ENCODE results near the gene NIFK.
"Not testable (repeated sequence)": the region's sequence is repeated elsewhere in the genome, so short reads cannot be mapped to it uniquely, and the experiment has no call there.

NIFK gene

DNA sequence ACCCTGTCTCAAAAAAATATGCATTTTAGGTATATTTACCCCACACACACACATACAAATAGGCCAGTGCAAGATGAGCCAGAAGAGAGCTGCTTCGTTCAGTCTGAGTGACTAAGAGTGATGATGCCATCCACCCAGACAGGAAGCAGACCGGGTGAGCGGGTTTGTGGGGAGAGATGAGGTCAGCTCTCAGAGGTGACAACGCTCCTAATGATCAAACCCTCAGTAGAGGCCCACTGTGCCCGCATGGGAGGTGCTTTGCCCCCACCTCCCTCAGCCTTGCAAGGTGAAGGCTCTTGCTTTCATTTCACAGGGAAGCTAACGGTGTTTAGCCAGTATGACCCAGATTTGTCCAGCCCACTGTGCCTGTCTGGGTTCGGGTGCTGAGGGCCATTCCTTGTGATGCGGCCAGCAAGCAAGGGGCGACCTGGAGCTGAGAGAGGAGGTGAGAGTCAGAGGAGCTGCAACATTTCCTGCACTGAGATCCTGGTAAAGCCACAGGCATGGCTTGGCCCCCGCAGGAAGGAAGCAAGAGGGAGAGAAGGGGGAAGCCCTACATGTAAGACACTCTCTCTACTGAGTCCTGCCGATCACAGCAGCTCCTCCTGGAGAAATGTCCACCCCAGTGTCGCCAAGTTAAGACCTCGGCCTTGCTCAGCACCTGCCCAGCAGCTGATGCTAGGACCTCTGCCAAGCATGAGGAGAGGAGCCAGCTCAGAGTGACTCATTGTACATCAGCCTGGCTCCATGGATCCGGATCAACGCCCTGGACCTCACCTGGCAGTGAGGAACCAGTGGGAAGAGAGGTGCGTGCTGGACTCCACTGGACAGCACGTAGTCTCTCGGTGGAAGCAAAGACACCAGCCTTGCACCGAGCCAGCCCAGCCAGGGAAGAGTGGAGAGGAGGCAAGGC is 37.0 kb downstream of the NIFK start:
- in situ Hi-C loops (cut with HindIII; ENCODE audit: low pct_unique_long_range_greater_than_20kb, low sequenced_read_pairs): no loop called here
- TF ChIP-seq JUND (IDR thresholded peaks at IDR 0.05; ENCODE audit: low read depth): no peak
- DNase-seq (ENCODE audit: low read depth in 1 of 2, low spot score in 1 of 2): peak; percentile 18 to 68

DNA sequence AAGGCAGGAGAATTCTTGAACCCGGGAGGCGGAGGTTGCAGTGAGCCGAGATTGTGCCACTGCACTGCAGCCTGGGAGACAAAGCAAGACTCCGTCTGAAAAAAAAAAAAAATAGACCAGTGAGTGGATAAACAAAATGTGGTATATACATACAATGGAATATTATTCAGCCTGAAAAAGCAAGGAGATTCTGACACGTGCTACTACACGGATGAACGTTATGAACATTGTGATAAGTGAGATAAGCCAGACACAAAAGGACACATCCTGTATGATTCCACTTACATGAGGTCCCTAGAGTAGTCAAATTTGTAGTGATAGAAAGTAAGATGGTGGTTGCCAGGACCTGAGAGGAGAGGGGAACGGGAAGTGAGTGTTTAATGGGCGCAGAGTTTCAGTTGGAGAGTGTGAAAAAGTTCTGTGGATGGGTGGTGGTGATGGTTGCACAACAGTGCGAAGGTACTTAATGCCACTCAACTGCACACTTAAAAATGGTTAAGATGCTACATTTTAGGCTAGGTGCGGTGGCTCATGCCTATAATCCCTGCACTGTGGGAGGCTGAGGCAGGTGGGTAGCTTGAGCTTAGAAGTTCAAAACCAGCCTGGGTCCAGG is 38.3 kb downstream of the NIFK start:
- no peak for TF ChIP-seq JUND (IDR thresholded peaks at IDR 0.05; ENCODE audit: low read depth)
- in situ Hi-C loops (cut with HindIII; ENCODE audit: low pct_unique_long_range_greater_than_20kb, low sequenced_read_pairs): no loop called here
- DNase-seq (ENCODE audit: low read depth in 1 of 2, low spot score in 1 of 2): no peak

DNA sequence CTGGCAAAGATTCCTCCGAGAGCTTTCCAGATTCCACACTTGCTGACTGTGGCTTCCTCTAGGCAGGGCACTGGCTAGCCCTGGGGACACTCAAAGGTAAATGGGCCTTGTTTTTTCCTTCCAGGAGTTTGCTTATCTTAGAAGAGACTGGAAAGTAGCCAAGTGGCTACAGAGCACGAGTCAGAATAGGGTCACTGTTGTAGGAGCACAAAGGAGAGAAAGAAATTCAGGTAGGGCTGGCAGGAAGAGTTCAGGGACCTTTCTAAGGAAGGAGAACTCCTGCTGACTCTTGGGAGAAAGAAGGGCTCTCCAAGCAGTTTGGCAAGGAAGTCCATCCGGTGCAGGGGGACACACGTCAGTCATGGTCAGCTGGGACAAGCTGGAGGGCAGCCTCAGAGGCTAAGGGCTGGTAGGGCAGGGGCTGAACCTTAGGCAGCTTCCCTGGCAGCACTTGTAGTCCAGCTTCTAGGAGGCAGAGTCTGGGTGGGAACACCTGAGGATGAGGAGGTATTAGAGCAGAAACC is 39.5 kb downstream of the NIFK start:
- TF ChIP-seq JUND (IDR thresholded peaks at IDR 0.05; ENCODE audit: low read depth): no peak
- in situ Hi-C loops (cut with HindIII; ENCODE audit: low pct_unique_long_range_greater_than_20kb, low sequenced_read_pairs): no loop called here
- no peak for DNase-seq (ENCODE audit: low read depth in 1 of 2, low spot score in 1 of 2)

DNA sequence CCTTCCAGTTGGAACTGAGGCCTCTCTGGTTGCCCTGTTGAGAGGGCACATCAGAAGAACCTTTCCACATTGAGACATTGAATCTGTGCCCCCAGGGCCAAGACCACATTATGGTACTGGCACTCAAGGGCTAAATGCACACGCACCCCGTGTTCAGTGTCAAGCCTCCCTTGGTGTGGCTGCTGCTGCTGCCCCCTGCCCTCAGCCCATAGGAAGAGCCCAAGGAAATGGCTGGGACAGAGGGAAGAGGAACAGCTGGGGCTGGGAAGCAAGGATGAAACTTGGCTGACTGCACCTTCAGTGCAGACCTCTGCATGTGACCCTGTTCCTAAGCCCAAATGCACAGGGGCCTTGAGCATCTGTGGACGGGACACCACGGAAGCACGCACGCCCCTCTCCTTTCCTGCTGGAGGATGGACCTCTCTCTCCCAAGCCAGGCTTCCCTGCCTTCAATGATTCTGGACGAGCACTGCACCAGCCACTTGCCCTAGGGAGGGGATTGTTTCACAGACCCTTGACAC is 40.2 kb downstream of the NIFK start:
- TF ChIP-seq JUND (IDR thresholded peaks at IDR 0.05; ENCODE audit: low read depth): no peak
- in situ Hi-C loops (cut with HindIII; ENCODE audit: low pct_unique_long_range_greater_than_20kb, low sequenced_read_pairs): no loop called here
- no peak for DNase-seq (ENCODE audit: low read depth in 1 of 2, low spot score in 1 of 2)

DNA sequence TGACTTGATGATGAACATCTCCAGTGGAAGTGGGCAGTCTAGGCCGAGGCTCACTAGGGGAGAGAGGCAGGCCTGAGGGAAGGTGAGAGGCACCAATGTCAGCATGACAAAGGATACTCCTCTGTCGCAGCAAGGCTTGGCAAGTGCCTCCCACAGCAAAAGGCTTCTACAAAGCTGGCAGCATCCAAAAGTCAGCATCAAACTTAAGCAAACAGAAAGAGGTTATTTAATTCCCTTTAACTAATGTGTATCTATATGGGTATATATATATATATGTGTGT is 41.6 kb downstream of the NIFK start:
- no peak for TF ChIP-seq JUND (IDR thresholded peaks at IDR 0.05; ENCODE audit: low read depth)
- DNase-seq (ENCODE audit: low read depth in 1 of 2, low spot score in 1 of 2): no peak
- in situ Hi-C loops (cut with HindIII; ENCODE audit: low pct_unique_long_range_greater_than_20kb, low sequenced_read_pairs): no loop called here

DNA sequence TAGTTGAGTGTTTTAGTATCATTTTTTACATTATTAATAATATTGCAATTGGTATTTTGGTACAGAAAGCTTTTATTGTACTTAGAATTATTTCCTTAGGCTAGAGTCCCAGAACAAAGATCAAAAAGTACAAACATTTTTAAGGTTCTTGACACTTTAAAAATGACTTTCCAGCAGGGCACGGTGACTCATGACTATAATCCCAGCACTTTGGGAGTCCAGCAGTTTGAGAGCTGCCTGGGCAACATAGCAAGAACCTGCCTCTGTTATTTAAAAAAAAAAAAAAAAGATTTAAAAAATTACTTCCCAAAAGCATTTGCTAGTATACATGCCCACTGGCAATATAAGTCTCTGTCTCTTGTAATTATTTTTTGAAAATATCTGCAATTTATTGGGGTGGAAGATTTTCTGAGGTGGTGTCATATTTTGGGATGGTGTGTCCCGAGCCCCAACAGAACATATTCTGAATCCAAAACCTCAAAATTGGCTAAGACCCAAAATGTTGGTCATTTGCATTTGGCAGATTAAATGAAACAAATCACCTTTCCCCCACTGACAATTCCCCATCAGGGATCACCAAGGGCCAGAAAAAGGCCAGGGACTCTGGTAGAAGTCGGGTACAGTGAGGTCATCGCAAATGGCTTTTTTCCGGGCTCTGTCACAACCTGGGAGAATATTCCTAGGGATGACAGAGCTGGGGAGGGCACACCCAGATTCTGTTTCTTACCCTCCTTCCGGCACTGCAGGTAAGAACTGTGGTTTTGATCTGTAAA is 42.1 kb downstream of the NIFK start:
- DNase-seq (ENCODE audit: low read depth in 1 of 2, low spot score in 1 of 2): no peak
- no peak for TF ChIP-seq JUND (IDR thresholded peaks at IDR 0.05; ENCODE audit: low read depth)
- in situ Hi-C loops (cut with HindIII; ENCODE audit: low pct_unique_long_range_greater_than_20kb, low sequenced_read_pairs): no loop called here

DNA sequence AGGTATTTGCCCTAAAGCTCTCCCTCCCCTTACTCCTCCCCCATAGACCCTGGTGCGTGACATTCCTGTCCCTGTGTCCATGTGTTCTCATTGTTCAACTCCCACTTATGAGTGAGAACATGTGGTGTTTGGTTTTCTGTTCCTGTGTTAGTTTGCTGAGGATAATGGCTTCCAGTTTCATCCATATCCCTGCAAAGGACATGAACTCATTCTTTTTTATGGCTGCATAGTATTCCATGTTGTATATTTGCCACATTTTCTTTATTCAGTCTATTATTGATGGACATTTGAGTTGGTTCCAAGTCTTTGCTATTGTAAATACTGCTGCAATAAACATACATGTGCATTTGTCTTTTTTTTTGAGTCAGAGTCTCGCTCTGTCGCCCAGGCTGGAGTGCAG is 46.1 kb downstream of the NIFK start:
- in situ Hi-C loops (cut with HindIII; ENCODE audit: low pct_unique_long_range_greater_than_20kb, low sequenced_read_pairs); DNase-seq (ENCODE audit: low read depth in 1 of 2, low spot score in 1 of 2): not testable (repeated sequence)

DNA sequence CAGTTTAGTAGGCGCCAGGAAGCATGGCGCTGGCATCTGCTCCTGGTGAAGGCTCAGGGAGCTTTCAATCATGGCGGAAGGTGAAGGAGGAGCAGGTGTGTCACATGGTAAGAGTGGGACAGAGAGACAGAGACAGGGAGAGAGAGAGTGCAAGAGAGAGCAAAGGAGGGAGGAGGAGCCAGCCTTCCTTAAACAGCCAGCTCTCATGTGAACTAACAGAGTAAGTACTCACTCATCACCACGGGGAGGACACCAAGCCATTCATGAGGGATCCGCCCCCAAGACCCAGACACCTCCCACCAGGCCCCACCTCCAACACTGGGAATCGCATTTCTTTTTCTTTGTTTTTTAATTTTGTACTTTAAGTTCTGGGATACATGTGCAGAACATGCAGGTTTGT is 46.6 kb downstream of the NIFK start:
- TF ChIP-seq JUND (IDR thresholded peaks at IDR 0.05; ENCODE audit: low read depth): no peak
- in situ Hi-C loops (cut with HindIII; ENCODE audit: low pct_unique_long_range_greater_than_20kb, low sequenced_read_pairs): no loop called here

DNA sequence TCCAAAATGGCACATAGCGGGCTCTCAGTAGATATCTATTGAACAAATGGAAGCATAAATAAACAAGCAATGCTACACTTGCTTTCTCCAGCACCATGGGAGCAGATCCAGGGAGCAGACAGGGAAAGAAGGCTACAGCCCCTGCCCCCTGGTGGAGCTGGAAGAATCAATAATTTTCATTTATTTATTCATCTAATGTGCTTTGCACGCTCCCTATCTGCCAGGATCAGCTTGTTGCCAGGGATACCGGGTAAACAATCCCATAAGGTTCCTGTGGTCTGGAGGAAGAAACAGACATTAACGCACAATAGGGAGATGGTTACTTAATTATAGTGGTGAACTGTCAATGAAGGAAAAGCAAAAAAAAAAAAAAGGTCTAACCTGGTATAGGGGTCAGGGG is 47.3 kb downstream of the NIFK start:
- in situ Hi-C loops (cut with HindIII; ENCODE audit: low pct_unique_long_range_greater_than_20kb, low sequenced_read_pairs): no loop called here
- DNase-seq (ENCODE audit: low read depth in 1 of 2, low spot score in 1 of 2): peak in 1 of 2 experiments; percentile 45
- no peak for TF ChIP-seq JUND (IDR thresholded peaks at IDR 0.05; ENCODE audit: low read depth)

More for the DNA sequence above, 46.6 kb downstream of the NIFK start:
- no peak for DNase-seq (ENCODE audit: low read depth in 1 of 2, low spot score in 1 of 2)

DNA sequence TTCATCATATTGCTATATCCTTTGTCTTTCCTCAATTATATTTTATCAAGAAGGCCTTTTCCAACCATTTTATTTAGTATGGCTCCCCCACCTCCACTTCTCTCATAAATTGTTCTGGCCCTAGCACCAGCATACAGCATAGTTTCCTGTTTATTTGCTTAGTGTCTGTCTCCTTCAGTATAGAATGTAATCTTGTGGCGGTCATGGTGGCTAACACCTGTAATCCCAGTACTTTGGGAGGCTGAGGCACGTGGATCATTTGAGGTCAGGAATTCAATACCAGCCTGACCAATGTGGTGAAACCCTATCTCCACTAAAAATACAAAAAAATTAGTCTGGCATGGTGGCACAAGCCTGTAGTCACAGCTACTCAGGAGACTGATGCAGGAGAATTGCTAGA is 47.9 kb downstream of the NIFK start:
- DNase-seq (ENCODE audit: low read depth in 1 of 2, low spot score in 1 of 2): no peak
- in situ Hi-C loops (cut with HindIII; ENCODE audit: low pct_unique_long_range_greater_than_20kb, low sequenced_read_pairs): no loop called here
- no peak for TF ChIP-seq JUND (IDR thresholded peaks at IDR 0.05; ENCODE audit: low read depth)

DNA sequence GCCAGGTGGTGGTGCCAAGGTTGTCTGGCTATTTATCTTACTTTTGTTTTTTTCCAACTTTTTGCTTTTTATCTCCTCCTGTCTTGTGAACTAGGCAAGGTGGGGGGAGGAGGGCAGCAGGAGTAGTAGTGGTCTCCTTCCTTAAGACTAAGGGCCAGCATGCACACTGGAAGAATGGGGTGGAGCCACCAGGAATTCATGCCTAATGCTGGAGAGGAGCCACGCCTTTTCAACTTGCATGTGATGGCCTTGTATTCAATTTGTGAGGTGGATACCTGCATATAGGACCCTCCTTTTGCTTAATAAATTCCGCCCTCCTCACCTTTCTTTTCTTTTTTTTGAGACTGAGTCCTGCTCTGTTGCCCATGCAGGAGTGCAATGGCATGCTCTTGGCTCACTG is 49.8 kb downstream of the NIFK start:
- no peak for TF ChIP-seq JUND (IDR thresholded peaks at IDR 0.05; ENCODE audit: low read depth)
- in situ Hi-C loops (cut with HindIII; ENCODE audit: low pct_unique_long_range_greater_than_20kb, low sequenced_read_pairs): no loop called here
- DNase-seq (ENCODE audit: low read depth in 1 of 2, low spot score in 1 of 2): no peak

DNA sequence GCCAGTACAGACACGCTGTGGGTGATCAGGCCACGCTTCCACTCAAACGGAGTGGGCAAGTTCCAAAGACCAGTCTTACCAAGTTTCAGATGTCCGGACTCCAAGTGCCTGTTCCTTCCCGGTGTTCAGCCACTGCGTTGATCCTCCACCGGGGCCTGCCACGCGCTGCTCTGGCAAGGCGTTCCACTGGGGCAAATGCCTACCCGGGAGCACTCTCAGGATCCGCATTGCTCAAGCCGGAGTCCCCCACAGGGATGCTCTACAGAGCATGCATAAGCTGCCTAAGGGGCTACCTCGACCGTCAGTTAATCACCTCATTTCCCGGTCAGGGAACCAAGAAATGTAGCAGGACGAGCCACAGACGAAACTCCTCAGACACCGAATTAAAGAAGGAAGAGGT is 50.5 kb downstream of the NIFK start:
- in situ Hi-C loops (cut with HindIII; ENCODE audit: low pct_unique_long_range_greater_than_20kb, low sequenced_read_pairs): no loop called here
- DNase-seq (ENCODE audit: low read depth in 1 of 2, low spot score in 1 of 2): no peak
- no peak for TF ChIP-seq JUND (IDR thresholded peaks at IDR 0.05; ENCODE audit: low read depth)
